ENCODE data around the gene OR56B4.
"Not testable (repeated sequence)": the region's sequence is repeated elsewhere in the genome, so short reads cannot be mapped to it uniquely, and the experiment has no call there.

Gene OR56B4, protein sequence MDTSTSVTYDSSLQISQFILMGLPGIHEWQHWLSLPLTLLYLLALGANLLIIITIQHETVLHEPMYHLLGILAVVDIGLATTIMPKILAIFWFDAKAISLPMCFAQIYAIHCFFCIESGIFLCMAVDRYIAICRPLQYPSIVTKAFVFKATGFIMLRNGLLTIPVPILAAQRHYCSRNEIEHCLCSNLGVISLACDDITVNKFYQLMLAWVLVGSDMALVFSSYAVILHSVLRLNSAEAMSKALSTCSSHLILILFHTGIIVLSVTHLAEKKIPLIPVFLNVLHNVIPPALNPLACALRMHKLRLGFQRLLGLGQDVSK

DNA sequence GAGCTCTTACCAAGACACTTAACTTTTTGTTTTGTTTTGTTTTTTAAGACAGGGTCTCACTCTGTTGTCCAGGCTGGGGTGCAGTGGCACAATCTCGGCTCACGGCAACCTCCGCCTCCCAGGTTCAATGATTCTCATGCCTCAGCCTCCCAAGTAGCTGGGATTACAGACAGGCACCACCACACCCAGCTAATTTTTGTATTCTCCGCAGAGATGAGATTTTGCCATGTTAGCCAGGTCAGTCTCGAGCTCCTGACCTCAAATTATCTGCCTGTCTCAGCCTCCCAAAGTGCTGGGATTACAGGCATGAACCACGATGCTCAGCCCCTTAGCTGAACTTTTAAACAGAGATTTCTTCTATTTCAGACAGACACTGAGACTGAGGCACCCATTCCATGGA, at the start of gene OR56B4:
TSS of gene OR56B4 (plus strand) at position 301 of the 400 bp plus-strand sequence. CDS start at position 396, 95 bp downstream.
- not testable (repeated sequence) for DNase-seq (ENCODE audit: low spot score)

- DNase-seq (ENCODE audit: low spot score) = no peak
Observed at GRCh38 chr11:6061475-6061874, 46.0 kb upstream of the OR56B4 start.

DNA sequence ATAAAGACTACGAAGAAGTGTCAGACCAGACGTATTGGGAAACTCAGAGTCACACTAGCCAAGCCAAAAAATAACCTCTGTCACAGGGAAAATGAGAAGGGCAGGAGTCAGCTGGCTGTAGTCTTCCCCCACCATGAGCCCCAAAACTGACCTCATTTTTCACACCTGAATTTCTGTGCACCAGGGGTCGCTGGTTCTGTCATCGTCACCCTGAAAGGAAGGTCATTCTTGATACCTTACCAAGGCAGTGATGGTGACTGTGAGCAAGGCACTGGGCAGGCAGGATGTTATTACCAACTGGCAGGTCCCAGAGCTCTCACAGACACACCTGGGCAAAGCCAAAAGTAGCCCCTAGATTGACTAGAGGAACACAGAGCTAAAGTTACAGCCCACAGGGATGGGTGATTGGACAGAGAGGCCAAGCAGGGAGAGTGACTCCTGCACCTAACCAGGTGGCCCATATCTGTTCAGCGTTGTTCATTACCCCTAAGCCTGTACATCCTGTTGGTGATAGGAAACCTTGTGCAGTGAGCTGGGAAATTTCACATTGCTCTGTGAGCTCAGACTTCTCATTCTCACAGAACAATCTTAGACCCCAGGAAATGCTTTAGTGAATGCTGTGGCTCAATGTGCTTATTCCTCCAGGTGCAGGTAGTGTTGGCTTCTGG, 44.7 kb upstream of the OR56B4 start:
- no peak for DNase-seq (ENCODE audit: low spot score)

- DNase-seq (ENCODE audit: low spot score) = no peak
Observed at GRCh38 chr11:6067502-6067901, 40.0 kb upstream of the OR56B4 start.

DNA sequence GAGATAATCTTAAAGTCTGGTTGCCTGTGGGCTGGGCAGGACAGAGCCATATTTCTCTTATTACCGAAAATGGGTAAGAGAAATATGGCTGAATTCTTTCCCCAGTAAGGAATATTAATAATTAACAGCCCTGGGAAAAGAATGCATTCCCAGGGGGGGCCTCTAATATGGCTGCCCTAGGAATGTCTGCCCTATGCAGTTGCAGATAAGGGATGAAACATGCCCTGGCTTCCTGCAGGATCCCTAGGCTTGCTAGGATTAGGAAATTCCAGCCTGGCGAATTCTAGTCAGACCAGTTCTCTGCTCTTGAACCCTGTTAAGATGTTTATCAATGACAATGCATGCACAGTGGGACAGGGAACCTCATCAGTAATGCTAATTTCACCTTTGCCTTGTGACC, 31.0 kb upstream of the OR56B4 start:
- DNase-seq (ENCODE audit: low spot score) = not testable (repeated sequence)

DNA sequence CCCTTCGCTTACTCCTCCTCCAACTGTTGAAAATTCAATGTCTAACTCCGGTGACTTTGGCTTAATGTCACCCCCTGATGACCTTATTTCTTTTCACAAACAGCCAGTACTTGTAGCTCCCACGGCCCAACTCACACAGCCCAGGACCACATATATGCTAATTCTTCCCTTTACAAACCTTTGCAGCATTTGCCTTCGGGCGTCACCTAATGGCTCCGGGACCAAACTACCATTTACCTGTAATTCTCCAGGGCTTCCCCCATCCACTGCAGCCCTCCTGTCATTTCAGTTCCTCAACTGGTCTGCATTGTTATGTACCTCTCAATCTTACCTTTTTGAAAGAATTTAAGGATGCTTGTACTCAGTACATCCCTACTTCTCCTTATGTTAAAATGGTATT, 29.8 kb upstream of the OR56B4 start:
- no peak for DNase-seq (ENCODE audit: low spot score)

- DNase-seq (ENCODE audit: low spot score) = no peak
Observed at GRCh38 chr11:6079463-6079862, 28.0 kb upstream of the OR56B4 start.

- no peak for DNase-seq (ENCODE audit: low spot score)
Observed at GRCh38 chr11:6083129-6083528, 24.4 kb upstream of the OR56B4 start.

GRCh38 chr11:6084587-6084986, 22.9 kb upstream of the OR56B4 start:
- DNase-seq (ENCODE audit: low spot score) = no peak

DNA sequence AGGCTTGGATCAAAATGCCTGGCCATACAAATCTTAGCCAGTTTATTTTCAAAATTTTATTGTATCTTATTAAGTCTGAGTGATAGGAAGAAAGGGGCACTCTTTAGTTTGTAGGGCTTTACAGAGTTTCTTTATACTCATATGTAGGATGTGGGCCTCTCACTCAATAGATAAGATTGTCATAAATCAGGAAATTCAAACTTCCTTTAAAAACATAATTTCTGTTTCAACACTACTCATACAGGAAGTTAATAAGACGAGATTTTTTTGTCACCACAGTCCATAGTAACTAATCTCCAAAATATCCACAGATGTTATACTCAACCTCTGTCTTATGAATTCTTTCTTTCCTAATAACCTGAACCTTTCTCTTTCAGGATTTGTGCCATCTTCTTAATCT, 13.3 kb upstream of the OR56B4 start:
- DNase-seq (ENCODE audit: low spot score) = no peak

- no peak for DNase-seq (ENCODE audit: low spot score)
Observed at GRCh38 chr11:6095798-6096197, 11.7 kb upstream of the OR56B4 start.

- DNase-seq (ENCODE audit: low spot score) = no peak
Observed at GRCh38 chr11:6096417-6096816, 11.1 kb upstream of the OR56B4 start.

- DNase-seq (ENCODE audit: low spot score) = no peak
Observed at GRCh38 chr11:6099577-6099976, 7.9 kb upstream of the OR56B4 start.

- DNase-seq (ENCODE audit: low spot score) = no peak
Observed at GRCh38 chr11:6110011-6110410, 2.5 kb downstream of the OR56B4 start.

- no peak for DNase-seq (ENCODE audit: low spot score)
Observed at GRCh38 chr11:6111673-6112072, 4.2 kb downstream of the OR56B4 start.

DNA sequence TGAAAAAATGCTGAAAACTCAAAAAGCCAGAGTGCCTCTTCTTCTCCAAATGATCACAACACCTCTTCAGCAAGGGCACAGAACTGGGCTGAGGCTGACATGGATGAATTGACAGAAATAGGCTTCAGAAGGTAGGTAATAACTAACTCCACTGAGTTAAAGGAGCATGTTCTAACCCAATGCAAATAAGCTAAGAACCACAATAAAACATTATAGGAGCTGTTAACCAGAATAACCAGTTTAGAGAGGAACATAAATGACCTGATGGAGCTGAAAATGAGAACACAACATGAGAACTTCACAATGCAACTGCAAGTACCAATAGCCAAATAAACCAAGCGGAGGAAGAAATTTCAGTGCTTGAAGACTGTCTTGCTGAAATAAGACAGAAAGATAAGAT, 9.2 kb downstream of the OR56B4 start:
- no peak for DNase-seq (ENCODE audit: low spot score)

DNA sequence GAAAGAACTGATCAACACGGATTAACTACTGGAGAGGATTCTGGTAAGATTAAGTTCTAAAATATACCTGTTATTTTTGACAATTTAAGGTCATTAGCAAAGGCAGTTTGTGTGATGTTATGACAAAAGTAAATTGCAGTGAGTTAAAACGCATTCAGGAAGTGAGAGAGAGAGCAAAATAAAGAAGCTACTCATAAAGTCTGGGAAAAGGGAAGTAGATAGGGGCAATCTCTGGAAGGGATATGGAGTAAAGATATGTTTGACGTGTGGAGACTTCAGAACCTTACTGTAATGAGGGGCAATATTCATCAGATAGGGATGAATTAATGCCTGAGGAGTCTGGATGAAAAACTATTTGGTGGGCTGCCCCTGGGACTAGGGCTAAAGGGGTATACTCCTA, 16.8 kb downstream of the OR56B4 start:
- DNase-seq (ENCODE audit: low spot score) = no peak

DNA sequence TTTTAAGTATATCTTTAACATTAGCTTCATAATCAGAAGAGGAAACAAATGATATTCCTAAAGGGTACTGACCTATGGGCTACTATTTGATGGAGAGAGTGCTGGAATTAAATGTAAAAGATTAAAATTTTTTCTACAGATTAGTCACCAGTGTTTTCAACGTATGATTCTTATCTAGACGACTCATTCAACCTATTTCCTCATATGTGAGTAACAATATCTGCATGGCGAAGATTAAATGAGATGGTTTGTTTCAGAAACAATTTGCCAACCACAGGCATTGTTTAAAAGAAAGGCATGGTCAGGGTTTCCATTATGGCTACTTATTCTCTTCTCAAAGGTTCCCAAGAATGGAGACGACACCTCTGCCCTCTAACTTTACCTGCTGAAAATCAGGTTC, 20.4 kb downstream of the OR56B4 start:
- no peak for DNase-seq (ENCODE audit: low spot score)

- no peak for DNase-seq (ENCODE audit: low spot score)
Observed at GRCh38 chr11:6129011-6129410, 21.5 kb downstream of the OR56B4 start.

DNA sequence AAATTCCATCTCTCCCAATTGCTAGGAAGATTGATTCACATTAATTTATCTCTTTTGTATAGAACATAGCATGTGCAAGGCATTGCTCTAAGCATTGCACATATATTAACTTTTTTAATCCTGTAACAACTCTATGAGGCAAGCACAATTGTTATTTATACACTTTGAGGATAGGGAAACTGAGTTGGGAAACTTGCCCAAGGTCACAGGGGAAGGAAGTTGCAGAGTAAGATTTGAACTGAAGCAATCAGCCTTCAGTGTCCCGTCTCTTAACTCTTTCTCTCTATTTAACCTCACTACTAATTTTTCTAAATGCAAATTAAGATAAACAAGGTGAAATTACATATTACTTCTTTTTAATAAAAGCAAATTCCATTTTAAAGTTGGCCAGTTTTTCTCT, 22.2 kb downstream of the OR56B4 start:
- DNase-seq (ENCODE audit: low spot score) = no peak

- no peak for DNase-seq (ENCODE audit: low spot score)
Observed at GRCh38 chr11:6132431-6132830, 24.9 kb downstream of the OR56B4 start.

DNA sequence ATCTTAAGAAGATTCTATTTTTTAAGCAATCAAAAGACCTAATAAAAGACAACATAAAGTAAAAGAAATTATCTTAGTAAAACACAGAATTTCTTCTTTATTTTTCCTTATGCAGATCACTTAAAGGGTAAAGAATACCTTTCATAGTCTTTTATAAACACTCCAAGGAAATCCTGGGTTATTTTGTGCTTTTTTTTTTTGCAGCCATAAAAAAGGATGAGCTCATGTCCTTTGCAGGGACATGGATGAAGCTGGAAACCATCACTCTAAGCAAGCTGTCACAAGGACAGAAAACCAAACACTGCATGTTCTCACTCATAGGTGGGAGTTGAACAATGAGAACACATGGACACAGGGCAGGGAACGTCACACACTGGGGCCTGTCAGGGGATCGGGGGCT, 28.5 kb downstream of the OR56B4 start:
- not testable (repeated sequence) for DNase-seq (ENCODE audit: low spot score)

DNA sequence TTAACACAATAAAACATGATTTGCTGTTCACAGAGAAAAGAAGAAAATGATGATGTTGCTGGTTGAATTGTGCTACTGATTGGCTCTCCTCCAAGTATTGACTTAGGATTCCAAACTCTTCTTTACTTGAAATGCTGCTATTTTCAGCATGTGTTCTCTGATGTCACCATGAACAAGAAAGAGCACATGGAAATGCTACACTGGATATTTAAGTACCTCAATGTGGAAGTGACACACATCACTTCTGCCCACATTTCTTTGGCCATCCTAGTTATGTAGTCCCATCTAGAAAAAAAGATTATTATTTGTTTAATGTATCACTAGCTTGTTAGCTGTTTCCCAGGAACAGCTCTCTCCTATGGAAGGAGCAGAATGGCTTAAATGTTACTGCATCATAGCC, 35.5 kb downstream of the OR56B4 start:
- DNase-seq (ENCODE audit: low spot score) = no peak

GRCh38 chr11:6143737-6144136, 36.3 kb downstream of the OR56B4 start:
- DNase-seq (ENCODE audit: low spot score) = not testable (repeated sequence)
